GM23338 (cell line): ENCODE measurements around the gene CCDC85B.

Experiments used
- CREB1 ChIP-seq: fragments of 250-450 bp; sonication (Bioruptor Pico); IDR thresholded peaks from 2 replicates; pipeline ENCODE4 v1.5.0; 2020; ENCODE audit warnings: low read depth, mild to moderate bottlenecking, moderate library complexity
- CTCF ChIP-seq, 2 experiments: fragments of 200-600 bp in 1 of 2; sonication (generic) in 1 of 2; conservative IDR thresholded peaks; 2 replicates each; pipeline versions ENCODE4 v1.5.1 to v1.6.1; 2016 to 2017; ENCODE audit warnings: antibody characterized with exemption in 2 of 2, low read depth in 2 of 2, mild to moderate bottlenecking in 2 of 2, moderate library complexity in 1 of 2
- ETS1 ChIP-seq: IDR thresholded peaks from 2 replicates; pipeline ENCODE4 v1.6.1; 2016; ENCODE audit warnings: antibody characterized with exemption
- EZH2 ChIP-seq: fragments of 200-600 bp; sonication (generic); IDR thresholded peaks from one replicate; pipeline ENCODE4 v1.8.0; 2017; ENCODE audit warnings: antibody characterized with exemption, mild to moderate bottlenecking, low read depth; ENCODE audit not compliant: unreplicated experiment
- EZH2phosphoT487 ChIP-seq: fragments of 200-600 bp; sonication (generic); IDR thresholded peaks from one replicate; pipeline ENCODE4 v1.8.1; 2018; ENCODE audit warnings: antibody characterized with exemption; ENCODE audit not compliant: unreplicated experiment
- JUNB ChIP-seq: IDR thresholded peaks from one replicate; pipeline ENCODE4 v1.6.1; 2016; ENCODE audit warnings: antibody characterized with exemption; ENCODE audit not compliant: unreplicated experiment
- NANOG ChIP-seq: IDR thresholded peaks from 2 replicates; pipeline ENCODE4 v1.6.1; 2016; ENCODE audit warnings: antibody characterized with exemption, borderline replicate concordance
- POLR2AphosphoS5 ChIP-seq: IDR thresholded peaks from 2 replicates; pipeline ENCODE4 v1.6.1; 2016; ENCODE audit warnings: antibody characterized with exemption, low read depth
- REST ChIP-seq: IDR thresholded peaks from one replicate; pipeline ENCODE4 v1.6.1; 2018; ENCODE audit warnings: antibody characterized with exemption; ENCODE audit not compliant: unreplicated experiment
- ZNF114 ChIP-seq: fragments of 250-450 bp; sonication (Bioruptor Pico); IDR thresholded peaks from 2 replicates; pipeline ENCODE4 v1.5.0; 2020; ENCODE audit warnings: mild to moderate bottlenecking, moderate library complexity
- ZNF331 ChIP-seq: fragments of 250-450 bp; sonication (Bioruptor Pico); IDR thresholded peaks from 2 replicates; pipeline ENCODE4 v1.5.0; 2020; ENCODE audit warnings: low read depth, mild to moderate bottlenecking, moderate library complexity
- ZNF462 ChIP-seq: fragments of 250-450 bp; sonication (Bioruptor Pico); IDR thresholded peaks from 2 replicates; pipeline ENCODE4 v1.5.0; 2020; ENCODE audit warnings: mild to moderate bottlenecking, moderate library complexity

- no peak for TF ChIP-seq CTCF (conservative IDR thresholded peaks at IDR 0.05; ENCODE audit: low read depth in 2 of 2)
- TF ChIP-seq CREB1 (CRISPR knock-in tag) = no peak
- TF ChIP-seq EZH2 = no peak
- TF ChIP-seq REST = no peak
- TF ChIP-seq POLR2AphosphoS5 = no peak
- no peak for TF ChIP-seq ETS1
- no peak for TF ChIP-seq JUNB
- no peak for TF ChIP-seq EZH2phosphoT487
- TF ChIP-seq NANOG = no peak
- TF ChIP-seq ZNF114 (CRISPR knock-in tag) = no peak
- no peak for TF ChIP-seq ZNF462 (CRISPR knock-in tag)
- no peak for TF ChIP-seq ZNF331 (CRISPR knock-in tag)
Measured at GRCh38 chr11:65903068-65903481, 12.6 kb downstream of the CCDC85B start.
